HG02970 (cell line): ENCODE measurements around the gene CSRP1.
"Not testable (repeated sequence)": the region's sequence is repeated elsewhere in the genome, so short reads cannot be mapped to it uniquely, and the experiment has no call there.

Experiments
- ATAC-seq: cut with Tn5 transposase; IDR thresholded peaks from one replicate; pipeline ENCODE4 v1.9.1; 2021; ENCODE audit warnings: mild to moderate bottlenecking, moderate library complexity, moderate number of reproducible peaks; ENCODE audit not compliant: unreplicated experiment, low FRiP score

Gene CSRP1

GRCh38 chr1:201506557-201507359 is at the start of gene CSRP1:
CSRP1 (minus strand) TSS chr1:201507123; CDS start chr1:201496303, 10,820 bp downstream.
- ATAC-seq: peak; percentile 76

- no peak for ATAC-seq
Measured at GRCh38 chr1:201555593-201555945, 48.6 kb upstream of the CSRP1 start.

GRCh38 chr1:201554789-201555592 is 48.1 kb upstream of the CSRP1 start:
- ATAC-seq: no peak

GRCh38 chr1:201554190-201554600 is 47.3 kb upstream of the CSRP1 start:
- ATAC-seq: no peak

GRCh38 chr1:201553496-201554189 is 46.7 kb upstream of the CSRP1 start:
- ATAC-seq: no peak

DNA sequence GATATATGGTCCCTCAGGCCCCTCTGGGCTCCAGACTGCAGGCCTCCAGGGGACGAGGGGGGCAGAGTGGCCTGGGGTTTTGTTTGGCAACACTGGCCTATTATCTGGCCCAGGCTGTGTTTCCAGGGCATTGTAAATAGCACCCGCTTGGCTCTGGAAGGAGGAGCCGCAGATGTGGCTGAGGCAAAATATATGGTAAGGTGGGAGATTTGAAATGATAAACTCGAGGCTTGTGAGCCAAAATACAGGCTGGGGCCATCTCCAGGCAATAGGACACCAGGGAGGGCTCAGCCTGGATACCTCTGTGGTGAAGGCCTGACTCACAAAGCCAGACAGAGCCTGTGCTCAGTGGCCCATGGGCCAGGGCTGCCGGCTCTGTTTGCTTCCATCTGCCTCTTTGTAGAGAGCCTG is 46.0 kb upstream of the CSRP1 start:
- ATAC-seq: no peak

DNA sequence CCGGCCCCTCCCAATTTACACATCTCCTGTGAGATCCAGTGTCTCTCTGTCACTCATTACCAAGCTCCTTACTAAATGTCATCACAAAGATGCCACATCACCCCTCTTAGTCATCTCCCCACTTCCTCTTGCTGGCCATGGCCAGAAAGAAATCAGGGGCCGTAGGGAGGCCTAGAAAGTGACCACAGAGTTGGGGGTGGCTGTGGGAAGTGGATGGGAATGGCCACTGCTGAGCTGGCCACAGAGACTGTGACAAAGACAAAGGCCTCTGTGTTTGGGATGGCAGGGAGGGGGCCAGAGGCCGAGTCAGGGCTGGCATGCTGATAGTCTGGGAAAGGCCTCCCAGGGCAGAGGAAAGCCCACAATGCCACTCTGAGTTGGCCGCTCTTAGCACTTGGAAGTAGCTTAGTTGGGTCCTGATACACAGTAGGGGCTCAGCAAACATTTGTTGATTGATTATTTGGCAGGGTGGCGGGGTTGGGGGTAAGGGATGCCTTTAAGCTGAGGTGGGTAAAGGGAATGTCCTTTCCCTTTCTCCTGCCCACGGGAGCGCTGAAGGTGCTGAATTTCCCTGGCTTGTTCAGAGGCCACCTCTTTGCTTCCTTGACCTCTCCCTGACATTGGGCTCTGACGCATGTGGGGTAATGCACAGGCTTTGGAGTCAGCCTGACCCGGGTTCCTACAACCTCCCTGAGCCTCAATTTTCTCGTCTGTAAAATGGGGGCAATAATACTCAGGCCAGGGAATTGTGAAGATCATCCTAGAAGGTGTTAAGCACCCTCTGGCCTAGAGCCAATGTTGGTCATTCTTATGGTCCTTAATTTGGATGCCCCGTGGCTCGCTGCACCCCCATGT is 45.2 kb upstream of the CSRP1 start:
- ATAC-seq: no peak

- ATAC-seq: no peak
Measured at GRCh38 chr1:201551096-201551495, 44.2 kb upstream of the CSRP1 start.

DNA sequence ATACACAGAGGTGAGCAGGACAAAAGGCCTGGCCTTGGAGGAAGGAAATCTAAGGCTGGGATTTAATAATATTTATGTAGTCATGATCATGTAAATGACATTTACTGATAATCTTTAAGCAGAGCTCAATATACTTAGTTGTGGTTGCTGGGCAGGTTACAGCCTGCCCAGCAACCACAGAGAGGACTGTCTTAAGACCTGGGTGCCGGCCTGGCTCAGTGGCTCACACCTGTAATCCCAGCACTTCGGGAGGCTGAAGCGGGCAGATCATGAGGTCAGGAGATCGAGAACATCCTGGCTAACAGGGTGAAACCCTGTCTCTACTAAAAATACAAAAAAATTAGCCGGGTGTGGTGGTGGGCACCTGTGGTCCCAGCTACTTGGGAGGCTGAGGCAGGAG is 42.6 kb upstream of the CSRP1 start:
- ATAC-seq: not testable (repeated sequence)

DNA sequence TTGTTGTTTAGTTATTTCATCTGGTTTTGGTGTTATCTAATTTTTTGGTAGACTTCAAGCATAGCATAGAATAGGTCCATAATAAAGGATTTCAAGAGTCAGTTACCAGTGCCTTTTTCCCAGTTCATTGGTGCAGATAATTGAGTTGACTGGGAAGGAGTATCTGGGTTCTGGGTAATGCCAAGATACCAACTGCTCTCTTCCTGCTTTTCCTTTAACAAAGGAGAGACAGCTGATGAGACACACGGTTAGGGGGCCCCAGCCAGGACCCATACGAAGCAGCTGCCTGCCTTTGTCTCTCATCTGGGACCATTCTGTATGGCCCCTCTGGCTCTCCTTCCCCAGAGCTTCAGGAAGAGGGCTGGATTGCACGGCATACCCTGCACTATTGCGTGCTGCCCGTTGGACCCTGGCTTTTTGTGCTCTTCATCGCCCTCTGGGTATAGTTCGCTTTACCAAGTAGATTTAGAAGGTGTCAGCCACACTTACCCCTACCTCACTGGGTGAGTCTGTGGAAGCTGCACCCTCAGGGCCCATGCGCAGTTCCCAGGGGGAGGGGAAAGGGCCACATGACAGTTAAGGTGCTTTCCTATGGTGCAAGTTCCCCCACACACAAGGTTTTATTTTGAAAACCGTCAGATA is 39.0 kb upstream of the CSRP1 start:
- no peak for ATAC-seq

DNA sequence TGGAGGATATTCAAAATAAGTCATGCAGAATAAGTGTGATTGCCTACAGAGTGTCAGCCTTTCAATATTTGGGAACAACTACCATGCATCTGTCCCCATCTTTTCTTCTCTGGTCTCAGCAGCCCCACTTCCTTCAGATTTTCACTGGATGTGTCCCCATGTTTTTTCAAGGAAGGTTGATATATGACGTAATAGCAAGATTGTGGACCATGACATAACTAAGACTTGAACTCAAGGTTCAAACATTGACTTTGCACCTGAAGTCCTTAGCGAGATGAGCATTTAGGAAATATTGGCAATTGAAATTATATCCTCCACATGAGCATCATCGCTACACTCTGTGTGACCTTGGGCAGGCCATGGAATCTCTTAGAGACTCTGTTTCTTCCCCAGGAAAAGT is 37.8 kb upstream of the CSRP1 start:
- no peak for ATAC-seq

DNA sequence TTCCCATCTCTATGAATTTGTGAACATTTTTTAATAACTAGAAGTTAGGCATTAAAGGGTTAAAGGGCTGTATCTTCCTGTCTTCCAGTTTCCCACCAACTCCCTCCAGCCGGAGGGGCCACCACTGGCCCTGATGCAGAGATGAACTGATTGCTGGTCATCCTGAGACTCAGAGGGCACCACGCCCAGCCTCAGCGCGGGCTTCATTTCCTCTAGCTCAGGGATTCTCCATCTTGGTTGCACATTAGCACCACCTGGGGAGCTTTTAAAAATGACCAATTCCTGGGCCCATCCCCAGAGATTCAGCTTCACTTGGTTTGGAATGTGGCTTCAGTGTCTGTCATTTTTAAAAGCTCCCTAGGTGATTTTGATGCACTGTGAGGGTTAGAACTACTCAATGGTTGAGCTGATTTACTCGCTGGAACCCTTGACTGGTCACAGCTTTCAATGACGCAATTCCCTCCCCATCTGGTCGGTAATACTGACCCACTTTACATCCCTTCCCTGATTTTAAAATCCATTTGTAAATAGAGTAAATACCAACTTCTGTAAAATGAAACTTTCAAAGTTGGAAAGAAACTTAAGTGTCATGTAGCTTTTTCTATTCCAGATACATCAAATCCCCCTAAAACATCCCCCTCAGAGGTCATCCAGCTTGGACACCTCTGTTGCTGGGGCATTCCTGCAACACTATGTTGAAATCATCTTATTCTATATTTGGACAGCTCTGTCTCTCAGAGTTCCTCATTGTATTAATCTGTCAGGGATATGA is 37.1 kb upstream of the CSRP1 start:
- no peak for ATAC-seq

DNA sequence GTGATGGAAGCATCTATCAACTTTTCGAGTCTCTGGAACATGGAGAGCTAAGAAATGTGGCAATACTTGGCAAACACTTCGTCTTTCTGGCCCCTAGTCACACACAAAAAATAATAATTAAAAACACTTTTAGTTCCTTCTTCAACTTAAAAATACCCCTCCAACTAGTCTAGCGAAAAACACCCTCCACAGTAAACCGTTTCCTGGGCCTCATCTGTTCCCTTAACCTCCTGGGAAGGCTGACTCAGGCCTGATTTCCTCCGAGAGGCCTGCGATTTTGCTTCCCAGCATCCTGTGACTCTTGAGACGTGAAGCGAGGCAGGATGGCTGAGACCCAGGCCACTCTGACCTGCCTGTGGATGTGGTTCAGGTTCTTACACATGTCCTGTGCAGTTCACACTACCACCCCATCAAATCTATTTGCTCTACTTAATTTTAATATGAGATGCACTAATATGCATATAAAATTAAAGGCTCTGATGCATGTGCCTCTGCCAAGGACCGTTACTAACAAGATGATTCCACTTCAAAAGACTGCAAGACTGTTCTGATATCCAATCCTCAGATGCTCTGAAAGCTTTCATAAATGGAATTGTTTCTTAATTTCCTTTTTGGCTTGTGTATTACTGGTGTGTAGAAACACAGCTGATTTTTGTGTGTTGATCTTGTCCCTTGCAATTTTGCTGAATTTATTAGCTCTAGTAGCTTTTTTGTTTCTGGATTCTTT is 35.5 kb upstream of the CSRP1 start:
- no peak for ATAC-seq

GRCh38 chr1:201540846-201541735 is 34.2 kb upstream of the CSRP1 start:
- no peak for ATAC-seq

DNA sequence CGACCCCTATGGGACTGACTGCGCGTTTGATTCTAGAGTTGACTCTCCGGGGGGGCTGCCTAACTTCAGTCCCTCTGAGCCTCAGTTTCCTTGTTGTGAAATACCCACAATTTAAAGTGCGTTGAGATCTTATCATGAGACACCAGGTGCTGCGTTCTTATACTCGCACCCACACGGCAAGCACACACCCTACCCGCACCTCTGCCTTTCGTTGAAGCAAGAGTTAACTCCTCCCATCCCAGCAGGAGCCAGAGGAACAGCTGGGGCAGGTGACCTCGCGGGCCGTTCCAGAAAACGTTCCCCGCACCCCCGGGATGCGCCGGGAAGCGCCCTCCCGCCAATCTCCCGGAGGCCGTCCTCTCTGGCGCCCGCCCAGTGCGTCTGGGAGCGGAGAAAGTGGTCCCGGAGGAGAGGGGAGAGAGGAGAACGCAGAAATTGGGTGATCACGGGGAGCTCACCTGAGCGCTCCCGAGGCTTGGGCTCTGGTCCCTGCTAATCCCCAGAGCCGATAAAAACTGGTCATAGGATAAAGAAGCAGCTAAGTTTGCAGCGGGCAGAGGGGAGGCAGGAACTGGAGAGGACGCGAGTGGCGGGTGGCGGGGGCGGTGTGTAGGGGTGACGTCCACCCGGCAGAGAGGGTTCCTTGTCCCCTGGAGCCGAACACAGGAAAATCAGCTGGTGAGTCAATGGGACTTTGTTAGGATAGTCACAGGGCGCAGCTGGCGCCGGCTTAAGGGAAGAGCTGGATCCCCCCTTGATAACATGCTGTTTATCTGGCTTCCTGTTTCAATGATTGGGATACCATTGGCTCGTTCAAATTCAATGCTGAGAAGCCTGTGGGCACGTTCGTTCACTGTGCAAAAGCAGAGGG is 32.9 kb upstream of the CSRP1 start:
- no peak for ATAC-seq
